ENCODE measurements around the gene PDC.

- TF ChIP-seq POLR2A (IDR thresholded peaks at IDR 0.05; ENCODE audit: low read depth, low read length) (no peak), POLR2AphosphoS5 (IDR thresholded peaks at IDR 0.05; ENCODE audit: low read depth, low read length) (no peak), TAF1 (IDR thresholded peaks at IDR 0.05; ENCODE audit: borderline replicate concordance, low read depth, low read length) (no peak)
These were observed 20.3 kb downstream of the PDC start for GRCh38 chr1:186440584-186440983.

All from GM12892 (cell line).